Activated T-helper 1 cell treated with anti-CD3 and anti-CD28 coated beads, Interleukin-12 subunit alpha, Interleukin-12 subunit beta, Interleukin-2, Interleukin-4 antibody, amounts not matched to agents 30 ng/mL and 10 ng/mL and 1 ng/mL, durations not matched to agents 14 hours and 24 hours and 36 hours (primary cell): Measurements from ENCODE around the gene TBKBP1. TPM values are rescaled to one million over a fixed set of nuclear protein-coding genes. Genes with fewer than 3 reads are reported as not detected.

Experiments
- DNase-seq: peaks from one replicate; pipeline ENCODE4 v3.0.0; 2021; ENCODE audit warnings: low spot score
- H3K27ac Mint-ChIP-seq: one replicate; pipeline ENCODE4 v1.8.0; 2021; ENCODE audit warnings: mild to moderate bottlenecking, mixed read lengths
- H3K27me3 Mint-ChIP-seq: one replicate; pipeline ENCODE4 v1.8.0; 2022; ENCODE audit warnings: mild to moderate bottlenecking, moderate library complexity, mixed read lengths; ENCODE audit not compliant: insufficient read depth
- H3K36me3 Mint-ChIP-seq: one replicate; pipeline ENCODE4 v1.8.0; 2021; ENCODE audit warnings: low read depth, mixed read lengths
- H3K4me1 Mint-ChIP-seq: one replicate; pipeline ENCODE4 v1.8.0; 2021; ENCODE audit warnings: low read depth, mixed read lengths
- H3K4me3 Mint-ChIP-seq: one replicate; pipeline ENCODE4 v1.8.0; 2021; ENCODE audit warnings: mild to moderate bottlenecking, moderate library complexity, mixed read lengths
- H3K9me3 Mint-ChIP-seq: one replicate; pipeline ENCODE4 v1.8.0; 2021; ENCODE audit warnings: mixed read lengths
- intact Hi-C: fragments of 100-400 bp; cut with micrococcal nuclease; formaldehyde crosslinking; loops from one replicate; pipeline ENCODE4 v1.15.1; 2024
- total RNA-seq: library from RNA; stranded (reverse); gene quantifications from 2 replicates; pipeline ENCODE4 v1.2.3, GENCODE V29; 2022

The TBKBP1 gene
- total RNA-seq, 1 donor from 2014 or later: 12.4 TPM

GRCh38 chr17:47684535-47685193, 9.3 kb upstream of the TBKBP1 start:
- Mint-ChIP-seq H3K4me3 (no peak overlapping the region), H3K9me3 (no peaks in the 10 kb centered on the region), H3K27ac (no peak overlapping the region), H3K27me3 (no peaks in the 10 kb centered on the region), H3K4me1 (peaks cover 17% of the 10 kb centered on the region), H3K36me3 (peaks cover 61% of the 10 kb centered on the region)
- no peak for DNase-seq
- intact Hi-C loops: no loop called here

- intact Hi-C loops: no loop called here
- no peak for DNase-seq
- Mint-ChIP-seq H3K36me3 (peaks cover 51% of the 10 kb centered on the region), H3K27me3 (no peaks in the 10 kb centered on the region), H3K27ac (peak overlapping the region; percentile 27), H3K4me1 (peaks cover 11% of the 10 kb centered on the region), H3K9me3 (no peaks in the 10 kb centered on the region), H3K4me3 (no peak overlapping the region)
Observed at GRCh38 chr17:47685556-47686275, 8.2 kb upstream of the TBKBP1 start.

GRCh38 chr17:47686276-47686635, 7.7 kb upstream of the TBKBP1 start:
- no peaks in the 10 kb centered on the region for H3K9me3 Mint-ChIP-seq
- H3K27me3 Mint-ChIP-seq: no peaks in the 10 kb centered on the region
- intact Hi-C loops: no loop called here
- H3K36me3 Mint-ChIP-seq: peaks cover 49% of the 10 kb centered on the region
- H3K4me1 Mint-ChIP-seq: peaks cover 11% of the 10 kb centered on the region
- H3K27ac Mint-ChIP-seq: no peak overlapping the region
- no peak for DNase-seq
- no peak overlapping the region for H3K4me3 Mint-ChIP-seq

GRCh38 chr17:47686664-47687327, 7.2 kb upstream of the TBKBP1 start:
- Mint-ChIP-seq H3K27me3 (no peaks in the 10 kb centered on the region), H3K4me3 (no peak overlapping the region), H3K27ac (no peak overlapping the region), H3K9me3 (no peaks in the 10 kb centered on the region), H3K4me1 (peaks cover 14% of the 10 kb centered on the region), H3K36me3 (peaks cover 49% of the 10 kb centered on the region)
- intact Hi-C loops: no loop called here
- DNase-seq: no peak

DNA sequence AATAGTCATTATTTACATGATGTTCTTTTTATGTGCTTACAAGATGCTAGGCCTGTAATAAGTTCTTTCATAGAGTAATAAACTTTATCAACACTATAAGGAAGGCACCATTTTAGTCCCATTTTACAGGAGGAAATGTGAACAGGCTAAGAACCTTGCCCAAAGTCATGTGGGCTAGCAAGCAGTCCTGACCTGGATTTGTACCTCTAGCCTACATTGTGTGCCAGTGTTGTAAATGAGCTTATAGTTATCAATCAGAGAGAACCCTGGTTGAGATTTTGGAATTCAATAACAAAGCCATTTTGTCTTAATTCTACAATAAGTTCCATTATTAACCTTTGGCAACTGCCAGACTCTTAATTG, 6.7 kb upstream of the TBKBP1 start:
- Mint-ChIP-seq H3K9me3 (no peaks in the 10 kb centered on the region), H3K27me3 (no peaks in the 10 kb centered on the region), H3K36me3 (peaks cover 44% of the 10 kb centered on the region), H3K27ac (peak overlapping the region; percentile 23), H3K4me3 (no peak overlapping the region), H3K4me1 (peaks cover 14% of the 10 kb centered on the region)
- intact Hi-C loops: no loop called here
- DNase-seq: no peak

DNA sequence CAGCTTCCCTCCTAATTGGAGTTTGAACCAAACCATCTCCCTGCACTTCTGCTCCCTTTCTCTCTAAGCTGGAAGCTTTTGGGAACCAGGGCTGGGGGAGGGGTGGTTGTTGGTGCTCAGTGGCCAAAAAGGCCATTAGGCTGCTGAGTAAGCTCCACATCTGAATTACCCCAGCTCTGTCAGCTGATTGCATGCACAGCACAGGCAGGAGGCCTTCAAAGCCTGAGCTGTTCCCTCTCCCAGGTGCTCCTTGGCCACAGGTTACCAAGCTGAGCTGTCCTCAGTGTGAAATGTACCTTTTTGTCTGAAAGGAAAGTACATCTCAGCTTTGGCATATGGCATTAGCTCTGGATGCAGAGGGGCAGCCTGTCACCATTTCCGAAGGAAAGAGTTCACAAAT, 6.2 kb upstream of the TBKBP1 start:
- DNase-seq: no peak
- H3K36me3 Mint-ChIP-seq: peaks cover 39% of the 10 kb centered on the region
- H3K4me3 Mint-ChIP-seq: no peak overlapping the region
- H3K27ac Mint-ChIP-seq: peak overlapping the region; percentile 23
- H3K9me3 Mint-ChIP-seq: no peaks in the 10 kb centered on the region
- intact Hi-C loops: no loop called here
- peaks cover 14% of the 10 kb centered on the region for H3K4me1 Mint-ChIP-seq
- no peaks in the 10 kb centered on the region for H3K27me3 Mint-ChIP-seq

- Mint-ChIP-seq H3K4me3 (no peak overlapping the region), H3K27me3 (no peaks in the 10 kb centered on the region), H3K36me3 (peaks cover 20% of the 10 kb centered on the region), H3K9me3 (no peaks in the 10 kb centered on the region), H3K27ac (no peak overlapping the region), H3K4me1 (peaks cover 26% of the 10 kb centered on the region)
- DNase-seq: no peak
- intact Hi-C loops: no loop called here
Observed at GRCh38 chr17:47690121-47690520, 3.8 kb upstream of the TBKBP1 start.

GRCh38 chr17:47692137-47692894, 1.6 kb upstream of the TBKBP1 start:
- Mint-ChIP-seq H3K4me1 (peaks cover 44% of the 10 kb centered on the region), H3K4me3 (peak overlapping the region; percentile 96), H3K27ac (peak overlapping the region; percentile 58), H3K9me3 (no peaks in the 10 kb centered on the region), H3K27me3 (no peaks in the 10 kb centered on the region), H3K36me3 (peaks cover 4% of the 10 kb centered on the region)
- intact Hi-C loops: no loop called here
- DNase-seq: no peak

DNA sequence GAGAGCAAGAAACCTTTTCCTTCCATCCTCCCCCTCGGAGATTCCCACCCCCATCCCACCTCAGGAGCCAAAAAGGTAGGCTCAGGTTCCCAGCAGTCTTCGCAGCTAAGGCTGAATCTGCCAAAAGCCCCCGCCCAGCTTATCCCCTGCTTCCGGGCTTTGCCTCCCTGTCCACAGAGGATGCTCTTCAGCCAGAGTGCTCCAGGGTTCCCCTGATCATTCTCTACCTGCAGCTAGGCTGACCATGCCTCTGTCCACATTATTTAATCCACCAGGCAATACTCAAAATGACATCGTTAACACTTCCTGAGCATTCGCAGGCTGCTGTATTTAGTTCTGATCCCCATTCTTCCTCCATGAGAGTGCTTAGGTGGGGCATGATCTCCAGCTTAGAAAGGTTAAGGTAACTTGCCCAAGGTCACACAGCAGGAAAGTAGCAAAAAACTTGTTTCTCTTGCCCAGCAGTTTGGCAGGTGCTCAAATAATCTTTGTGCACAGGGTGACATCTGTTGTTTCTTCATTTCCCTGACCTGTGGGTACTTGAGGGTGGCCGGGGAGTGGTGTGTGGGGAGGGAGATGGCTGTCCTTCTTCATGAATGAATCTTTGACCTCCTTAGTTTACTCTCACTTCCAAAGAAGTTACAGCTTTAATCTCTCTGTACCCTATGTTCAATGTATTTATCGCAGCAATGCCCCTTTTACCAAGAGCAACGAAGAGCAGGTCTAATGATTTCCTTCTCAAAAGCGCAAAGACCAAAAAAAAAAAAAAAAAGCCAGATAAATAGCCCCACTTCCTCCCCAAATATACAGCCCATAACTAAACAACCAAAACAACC, 848 bp upstream of the TBKBP1 start:
- H3K9me3 Mint-ChIP-seq: no peaks in the 10 kb centered on the region
- H3K27me3 Mint-ChIP-seq: no peaks in the 10 kb centered on the region
- H3K4me1 Mint-ChIP-seq: peaks cover 44% of the 10 kb centered on the region
- peak overlapping the region; percentile 96 for H3K4me3 Mint-ChIP-seq
- peak overlapping the region; percentile 89 for H3K27ac Mint-ChIP-seq
- no peak for DNase-seq
- H3K36me3 Mint-ChIP-seq: peaks cover 4% of the 10 kb centered on the region
- intact Hi-C loops: no loop called here

DNA sequence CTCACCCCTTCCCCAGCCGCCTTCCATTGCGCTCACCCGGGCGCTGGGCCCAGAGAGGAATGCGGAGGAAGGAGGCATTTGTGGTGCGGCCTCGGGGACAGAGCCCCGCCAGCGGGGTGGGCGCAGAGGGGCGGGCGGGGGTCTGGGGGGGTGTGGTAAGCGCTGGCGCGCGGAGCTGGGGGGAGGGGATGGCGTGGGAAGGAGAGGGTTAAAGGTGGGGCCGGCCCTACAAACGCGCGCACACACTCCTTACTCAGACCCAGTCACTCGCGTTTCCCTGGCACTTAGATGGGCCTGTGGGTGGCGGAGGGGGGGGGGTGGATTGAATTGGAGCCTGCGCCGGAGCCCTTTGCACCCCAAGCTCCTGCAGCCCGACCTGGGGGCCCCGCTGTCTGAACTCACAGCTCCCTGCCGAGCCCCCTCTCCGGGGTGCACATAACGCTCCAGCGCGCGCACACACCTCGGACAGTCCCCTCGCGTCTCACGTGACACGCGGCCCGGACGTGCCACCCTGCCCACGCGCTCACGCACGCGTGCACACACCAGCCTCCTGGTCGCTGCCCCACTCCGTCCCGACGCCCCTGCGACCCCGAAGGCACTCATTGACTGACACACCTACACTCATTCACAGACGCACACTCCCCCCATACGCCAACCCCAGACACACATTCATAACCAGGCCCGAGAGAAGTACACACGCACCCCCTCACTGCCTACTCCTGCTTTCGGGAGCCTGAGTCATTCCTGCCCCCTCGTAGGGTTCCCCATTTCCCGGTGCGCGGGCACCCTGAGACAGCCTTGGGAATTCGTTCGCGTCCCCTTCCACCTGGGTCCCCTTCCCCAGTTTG, 844 bp downstream of the TBKBP1 start:
- peaks cover 58% of the 10 kb centered on the region for H3K4me1 Mint-ChIP-seq
- H3K27ac Mint-ChIP-seq: peak overlapping the region; percentile 92

DNA sequence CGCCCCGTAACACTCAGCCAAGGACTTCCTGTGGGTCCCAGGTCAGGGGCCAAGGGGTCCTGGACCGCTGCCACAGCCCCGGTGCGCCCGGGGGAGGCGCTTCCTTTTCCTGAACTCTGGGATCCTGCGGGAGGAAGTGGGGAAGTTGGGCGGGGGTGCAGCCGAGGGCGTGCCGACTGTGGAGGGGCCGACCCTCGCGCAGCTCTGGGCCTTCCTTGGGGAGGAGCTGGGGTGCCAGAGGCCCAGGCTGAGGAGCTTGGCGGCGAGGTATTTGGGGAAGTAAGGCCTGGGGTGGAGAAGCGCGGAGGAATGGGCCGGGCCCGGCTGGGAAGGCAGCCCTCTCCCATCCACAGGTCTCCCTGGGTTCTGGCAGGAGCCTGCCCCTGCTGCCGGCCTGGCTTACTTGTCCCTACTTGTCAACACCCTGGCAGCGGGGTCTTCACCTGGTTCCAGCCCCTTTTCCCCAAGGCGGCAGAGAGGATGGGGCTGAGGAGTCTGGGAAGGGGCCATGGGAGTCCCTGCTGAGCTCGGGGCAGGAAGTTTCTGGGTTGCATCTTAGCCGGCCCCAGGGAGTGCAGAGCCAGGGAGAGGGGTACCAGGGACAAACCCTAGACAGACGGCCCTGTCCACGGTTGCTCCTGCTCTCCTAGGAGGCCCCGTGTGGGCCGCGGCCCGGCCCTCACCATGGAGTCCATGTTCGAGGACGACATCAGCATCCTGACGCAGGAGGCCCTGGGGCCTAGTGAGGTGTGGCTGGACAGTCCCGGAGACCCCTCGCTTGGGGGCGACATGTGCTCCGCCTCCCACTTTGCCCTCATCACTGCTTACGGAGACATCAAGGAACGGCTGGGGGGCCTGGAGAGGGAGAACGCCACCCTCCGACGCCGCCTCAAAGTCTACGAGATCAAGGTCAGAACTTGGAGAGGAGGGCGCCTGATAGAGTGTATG, 1.7 kb downstream of the TBKBP1 start:
- peaks cover 63% of the 10 kb centered on the region for H3K4me1 Mint-ChIP-seq
- intact Hi-C loops: loop anchor here (1.0 to 5.0 kb wide), 3 partner anchors 10 to 45 kb away; no protein-coding TSS in a partner anchor
- peak overlapping the region; percentile 92 for H3K27ac Mint-ChIP-seq
- peak overlapping the region; percentile 92 for H3K4me3 Mint-ChIP-seq
- no peak for DNase-seq
- no peaks in the 10 kb centered on the region for H3K27me3 Mint-ChIP-seq
- H3K36me3 Mint-ChIP-seq: peaks cover 12% of the 10 kb centered on the region
- H3K9me3 Mint-ChIP-seq: no peaks in the 10 kb centered on the region

More for the DNA sequence above, 844 bp downstream of the TBKBP1 start:
- Mint-ChIP-seq H3K9me3 (no peaks in the 10 kb centered on the region), H3K27me3 (no peaks in the 10 kb centered on the region), H3K4me3 (peak overlapping the region; percentile 92), H3K36me3 (peaks cover 8% of the 10 kb centered on the region)
- DNase-seq: no peak
- intact Hi-C loops: loop anchor here (1.0 to 5.0 kb wide), 3 partner anchors 10 to 44 kb away; no protein-coding TSS in a partner anchor
